GM12878 (cell line): ENCODE data around the gene CCNC. TPM values are rescaled to one million over a fixed set of nuclear protein-coding genes. Genes with fewer than 3 reads are reported as not detected.

Experiments
- ATAC-seq: fragments of 200-7000 bp; cut with Tn5 transposase; 3 replicates; pipeline ENCODE4 v1.9.1; 2020; ENCODE audit warnings: mild to moderate bottlenecking, moderate library complexity
- BruUV-seq: library from RNA; stranded (reverse); fragments of 400-500 nt; replicated peaks from 2 replicates; lab custom pipeline; 2021; lab: Mats Ljungman, UMichigan
- CTCF ChIA-PET: fragments of 300-600 bp; sonication (Branson Sonifier 250); formaldehyde crosslinking; extraction: SDS; loops from one replicate; lab custom pipeline; 2021; ENCODE audit warnings: inconsistent platforms; lab: Yijun Ruan, JAX
- POLR2A ChIA-PET: fragments of 350-600 bp; formaldehyde crosslinking; extraction: SDS; loops from one replicate; lab custom pipeline; 2021; ENCODE audit warnings: inconsistent platforms; lab: Charles Lee
- RAD21 ChIA-PET: fragments of 300-600 bp; sonication (Branson Sonifier 250); formaldehyde crosslinking; loops from one replicate; lab custom pipeline; 2023; ENCODE audit warnings: antibody characterized with exemption; ENCODE audit not compliant: unreplicated experiment; lab: Charles Lee
- SMC1A ChIA-PET: fragments of 300-600 bp; sonication (Branson Sonifier 250); formaldehyde crosslinking; loops from one replicate; lab custom pipeline; 2023; ENCODE audit not compliant: unreplicated experiment, uncharacterized antibody; lab: Charles Lee
- DNase-seq: peaks from one replicate; pipeline ENCODE4 v3.0.0-alpha.2; 2011; ENCODE audit warnings: low read depth, low spot score
- FAIRE-seq: peaks from 3 replicates; lab custom pipeline; 2011; peaks lifted over from hg19 to GRCh38; lab: Jason Lieb, UNC
- H2AFZ ChIP-seq: 2 replicates; pipeline ENCODE4 v1.6.0; 2011; ENCODE audit warnings: low read depth, low read length, control low read depth; ENCODE audit not compliant: control insufficient read depth
- H3K27ac ChIP-seq: 2 replicates; pipeline ENCODE4 v1.5.1; 2011; ENCODE audit warnings: control low read depth; ENCODE audit not compliant: control insufficient read depth, insufficient read depth
- H3K27me3 ChIP-seq, 2 experiments: replicated peaks in 1 of 2; 2 replicates each; pipeline versions ENCODE4 v1.6.0 to v1.6.1; 2011; ENCODE audit warnings: low read length in 1 of 2; ENCODE audit not compliant: control insufficient read depth in 2 of 2, insufficient read depth in 2 of 2
- H3K36me3 ChIP-seq, 2 experiments: 2 replicates each; pipeline ENCODE4 v1.5.1; 2011; ENCODE audit warnings: low read length in 1 of 2; ENCODE audit not compliant: control insufficient read depth in 2 of 2, insufficient read depth in 2 of 2
- H3K4me1 ChIP-seq: 2 replicates; pipeline ENCODE4 v1.6.1; 2011; ENCODE audit warnings: mild to moderate bottlenecking, low read length, moderate library complexity, mixed read lengths; ENCODE audit not compliant: control insufficient read depth, insufficient read depth
- H3K4me2 ChIP-seq: 2 replicates; pipeline ENCODE4 v1.6.0; 2011; ENCODE audit warnings: control low read depth; ENCODE audit not compliant: control insufficient read depth, insufficient read depth
- H3K4me3 ChIP-seq: fragments of 200-600 bp; sonication (generic); 2 replicates; pipeline ENCODE4 v1.5.1; 2016
- H3K79me2 ChIP-seq: 2 replicates; pipeline ENCODE4 v1.6.0; 2011; ENCODE audit warnings: low read length; ENCODE audit not compliant: control insufficient read depth, insufficient read depth
- H3K9ac ChIP-seq: 2 replicates; pipeline ENCODE4 v1.8.0; 2011; ENCODE audit warnings: low read length, control low read depth, mixed read lengths; ENCODE audit not compliant: control insufficient read depth, insufficient read depth
- H3K9me3 ChIP-seq: replicated peaks from 3 replicates; pipeline ENCODE4 v1.5.1; 2011; ENCODE audit warnings: mild to moderate bottlenecking, low read length; ENCODE audit not compliant: control insufficient read depth, insufficient read depth
- H4K20me1 ChIP-seq: 2 replicates; pipeline ENCODE4 v1.6.0; 2011; ENCODE audit not compliant: control insufficient read depth, insufficient read depth
- BRCA1 ChIP-seq: IDR thresholded peaks from 2 replicates; pipeline ENCODE4 v1.6.1; 2011; ENCODE audit warnings: low read depth, low read length, improper control_type of control experiment
- EZH2 ChIP-seq: IDR thresholded peaks from 2 replicates; pipeline ENCODE4 v1.6.1; 2012; ENCODE audit warnings: low read depth, mild to moderate bottlenecking, control low read depth, inconsistent platforms, low read length, borderline replicate concordance; ENCODE audit not compliant: control insufficient read depth
- POLR2AphosphoS5 ChIP-seq: IDR thresholded peaks from 2 replicates; pipeline ENCODE4 v1.6.1; 2011; ENCODE audit warnings: mild to moderate bottlenecking, low read length, inconsistent platforms
- SMAD5 ChIP-seq: IDR thresholded peaks from 2 replicates; pipeline ENCODE4 v1.6.1; 2016; ENCODE audit warnings: antibody characterized with exemption, low read depth
- WRNIP1 ChIP-seq: IDR thresholded peaks from 2 replicates; pipeline ENCODE4 v1.6.1; 2011; ENCODE audit warnings: low read depth, low read length, improper control_type of control experiment, borderline replicate concordance
- WGBS: methylation state at CpG from one replicate; pipeline ENCODE4 v1.1.6; 2016; ENCODE audit warnings: low lambda C conversion rate; ENCODE audit not compliant: insufficient replicate concordance, insufficient coverage; ENCODE audit errors: missing lambda C conversion rate; 5-methylcytosine and 5-hydroxymethylcytosine counted together
- in situ Hi-C: fragments of 300-500 bp; cut with MboI; formaldehyde crosslinking; loops from 9 replicates; pipeline ENCODE4 v1.14.3; 2018; ENCODE audit warnings: mixed read lengths
- intact Hi-C: fragments of 100-400 bp; cut with micrococcal nuclease; formaldehyde crosslinking; loops from one replicate; pipeline ENCODE4 v1.14.2; 2022; ENCODE audit not compliant: unreplicated experiment
- polyA plus RNA-seq, 11 experiments: library from polyadenylated mRNA; depleted of rRNA in 4 of 11; unstranded in 6 of 11; stranded (reverse) in 5 of 11; fragments of >200 nt; fragmentation: Nextera tagmentation in 4 of 11; fragmentation: Illumina TruSeq in 1 of 11; extraction: Ambion mirVana in 4 of 11; extraction: Trizol in 1 of 11; gene quantifications; 1 replicate in 1 of 11; 2 replicates in 10 of 11; pipeline versions ENCODE4 v1.2.1 to v1.2.3, GENCODE V29; 2011 to 2016; ENCODE audit warnings: inconsistent platforms in 2 of 11, missing spikeins in 2 of 11, low read depth in 1 of 11
- total RNA-seq, 4 experiments: library from RNA; depleted of rRNA in 3 of 4; stranded (reverse); fragments of >200 nt in 3 of 4; fragmentation: Illumina TruSeq in 1 of 4; extraction: Trizol in 1 of 4; gene quantifications; 2 replicates each; pipeline versions ENCODE4 v1.2.1 to v1.2.3, GENCODE V29; 2013 to 2021
- TF ChIP-seq, protein P1 (sequence below): fragments of 450-650 bp; IDR thresholded peaks from 2 replicates; pipeline ENCODE4 v1.6.1; 2016; ENCODE audit warnings: mild to moderate bottlenecking

The CCNC gene
- total and polyA plus RNA-seq, 10 of the 15 experiments (the other 5 are each of a cell fraction or from before 2014, with no cell fraction given): 68.5 to 168 (median 99.4) TPM

DNA sequence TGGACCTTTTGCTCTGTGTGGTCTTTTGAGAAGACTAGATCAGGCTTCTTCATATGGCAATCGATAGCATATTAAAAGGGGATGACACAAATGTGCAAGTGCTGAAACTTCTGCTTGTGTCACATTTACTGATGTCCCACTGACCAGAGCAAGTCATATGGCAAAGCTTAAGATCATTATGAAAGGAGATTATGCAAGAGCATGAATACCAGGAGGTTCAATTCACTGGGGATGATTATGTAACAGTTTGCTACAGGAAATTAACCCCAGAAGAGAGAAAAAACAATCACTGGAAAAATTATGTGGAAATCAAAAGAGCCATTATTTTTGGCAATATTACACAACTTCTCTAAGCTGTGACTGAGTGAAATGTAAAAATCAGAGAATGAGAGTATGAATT lies 24.4 kb upstream of the CCNC start:
- no peaks in the 10 kb centered on the region for H3K36me3 ChIP-seq
- in situ Hi-C loops: no loop called here
- intact Hi-C loops: no loop called here
- POLR2A ChIA-PET: no interaction called here
- no peak for FAIRE-seq
- DNase-seq: no peak
- no peak for ATAC-seq
- H3K9me3 ChIP-seq: no peaks in the 10 kb centered on the region
- TF ChIP-seq EZH2 (no peak), WRNIP1 (no peak), BRCA1 (no peak), POLR2AphosphoS5 (no peak), SMAD5 (no peak)
- TF ChIP-seq, protein P1, sequence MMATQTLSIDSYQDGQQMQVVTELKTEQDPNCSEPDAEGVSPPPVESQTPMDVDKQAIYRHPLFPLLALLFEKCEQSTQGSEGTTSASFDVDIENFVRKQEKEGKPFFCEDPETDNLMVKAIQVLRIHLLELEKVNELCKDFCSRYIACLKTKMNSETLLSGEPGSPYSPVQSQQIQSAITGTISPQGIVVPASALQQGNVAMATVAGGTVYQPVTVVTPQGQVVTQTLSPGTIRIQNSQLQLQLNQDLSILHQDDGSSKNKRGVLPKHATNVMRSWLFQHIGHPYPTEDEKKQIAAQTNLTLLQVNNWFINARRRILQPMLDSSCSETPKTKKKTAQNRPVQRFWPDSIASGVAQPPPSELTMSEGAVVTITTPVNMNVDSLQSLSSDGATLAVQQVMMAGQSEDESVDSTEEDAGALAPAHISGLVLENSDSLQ: no peak
- TF ChIP-seq, all 136 proteins: peak for 0
- no TSS peak for BruUV-seq
- 0% methylated on average over 1 of the region's 1 CpG for WGBS
- Histone ChIP-seq H3K4me1 (no peaks in the 10 kb centered on the region), H3K79me2 (no peaks in the 10 kb centered on the region), H4K20me1 (no peaks in the 10 kb centered on the region), H3K4me2 (no peak overlapping the region), H3K9ac (no peak overlapping the region), H3K4me3 (no peak overlapping the region), H3K27ac (no peak overlapping the region), H3K27me3 (peaks cover 12 to 16% of the 10 kb centered on the region in 2 experiments), H2AFZ (no peak overlapping the region)
- SMC1A ChIA-PET: no interaction called here
- RAD21 ChIA-PET: interaction anchor here (1.5 kb wide), 1 partner anchor 154 kb away, joined by 5 read pairs; no protein-coding TSS in a partner anchor
- CTCF ChIA-PET: interaction anchor here (1.0 kb wide), 1 partner anchor 18 kb away, joined by 3 read pairs; no protein-coding TSS in a partner anchor
